Kidney epithelial cell (primary cell): Measurements from ENCODE around the gene ESD. TPM values are rescaled to one million over a fixed set of nuclear protein-coding genes. Genes with fewer than 3 reads are reported as not detected.
"Not testable (repeated sequence)": the region's sequence is repeated elsewhere in the genome, so short reads cannot be mapped to it uniquely, and the experiment has no call there.

Experiments used
- DNase-seq: peaks from one replicate; pipeline ENCODE4 v3.0.0-alpha.2; 2010; ENCODE audit warnings: low read depth
- H3K27me3 ChIP-seq: 2 replicates; pipeline ENCODE4 v1.6.0; 2011; ENCODE audit warnings: low read length; ENCODE audit not compliant: control insufficient read depth, insufficient read depth
- H3K36me3 ChIP-seq: 2 replicates; pipeline ENCODE4 v1.5.1; 2011; ENCODE audit warnings: low read length; ENCODE audit not compliant: control insufficient read depth, insufficient read depth
- H3K4me3 ChIP-seq: 2 replicates; pipeline ENCODE4 v1.5.1; 2011; ENCODE audit warnings: low read depth, mild to moderate bottlenecking, control low read depth, low read length
- total RNA-seq: library from RNA; depleted of rRNA; stranded (reverse); fragments of >200 nt; gene quantifications from 2 replicates; pipeline ENCODE4 v1.2.3, GENCODE V29; 2015
- TF ChIP-seq, protein P1 (sequence below): IDR thresholded peaks from 2 replicates; pipeline ENCODE4 v1.5.1; 2011; ENCODE audit warnings: mild to moderate bottlenecking, moderate library complexity, low read length, control low read depth, inconsistent platforms; ENCODE audit not compliant: insufficient read depth, poor library complexity, severe bottlenecking

The ESD gene
- total RNA-seq, 1 donor from 2014 or later = 128 TPM

DNA sequence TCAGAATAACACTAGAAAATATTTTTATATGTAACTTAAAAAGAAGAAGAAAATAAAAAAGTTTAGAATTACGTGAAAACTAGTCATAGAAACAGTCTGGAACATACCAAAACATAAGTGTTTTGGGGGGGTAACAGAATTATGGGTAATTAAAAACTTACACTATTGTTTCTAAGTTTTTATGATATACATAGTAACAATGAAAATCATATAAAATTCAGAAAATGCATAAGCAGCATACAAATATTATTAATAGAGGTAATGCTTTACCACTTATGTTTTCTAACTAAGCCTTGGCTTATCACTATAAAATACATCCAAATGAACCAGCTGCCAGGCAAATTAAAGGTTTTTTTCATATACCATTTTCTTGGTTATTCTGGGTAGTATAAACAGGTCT, 14.9 kb downstream of the ESD start:
- TF ChIP-seq, protein P1, sequence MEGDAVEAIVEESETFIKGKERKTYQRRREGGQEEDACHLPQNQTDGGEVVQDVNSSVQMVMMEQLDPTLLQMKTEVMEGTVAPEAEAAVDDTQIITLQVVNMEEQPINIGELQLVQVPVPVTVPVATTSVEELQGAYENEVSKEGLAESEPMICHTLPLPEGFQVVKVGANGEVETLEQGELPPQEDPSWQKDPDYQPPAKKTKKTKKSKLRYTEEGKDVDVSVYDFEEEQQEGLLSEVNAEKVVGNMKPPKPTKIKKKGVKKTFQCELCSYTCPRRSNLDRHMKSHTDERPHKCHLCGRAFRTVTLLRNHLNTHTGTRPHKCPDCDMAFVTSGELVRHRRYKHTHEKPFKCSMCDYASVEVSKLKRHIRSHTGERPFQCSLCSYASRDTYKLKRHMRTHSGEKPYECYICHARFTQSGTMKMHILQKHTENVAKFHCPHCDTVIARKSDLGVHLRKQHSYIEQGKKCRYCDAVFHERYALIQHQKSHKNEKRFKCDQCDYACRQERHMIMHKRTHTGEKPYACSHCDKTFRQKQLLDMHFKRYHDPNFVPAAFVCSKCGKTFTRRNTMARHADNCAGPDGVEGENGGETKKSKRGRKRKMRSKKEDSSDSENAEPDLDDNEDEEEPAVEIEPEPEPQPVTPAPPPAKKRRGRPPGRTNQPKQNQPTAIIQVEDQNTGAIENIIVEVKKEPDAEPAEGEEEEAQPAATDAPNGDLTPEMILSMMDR = no peak
- DNase-seq = no peak
- H3K4me3 ChIP-seq = no peak overlapping the region
- no peaks in the 10 kb centered on the region for H3K27me3 ChIP-seq
- peaks cover 1% of the 10 kb centered on the region for H3K36me3 ChIP-seq

DNA sequence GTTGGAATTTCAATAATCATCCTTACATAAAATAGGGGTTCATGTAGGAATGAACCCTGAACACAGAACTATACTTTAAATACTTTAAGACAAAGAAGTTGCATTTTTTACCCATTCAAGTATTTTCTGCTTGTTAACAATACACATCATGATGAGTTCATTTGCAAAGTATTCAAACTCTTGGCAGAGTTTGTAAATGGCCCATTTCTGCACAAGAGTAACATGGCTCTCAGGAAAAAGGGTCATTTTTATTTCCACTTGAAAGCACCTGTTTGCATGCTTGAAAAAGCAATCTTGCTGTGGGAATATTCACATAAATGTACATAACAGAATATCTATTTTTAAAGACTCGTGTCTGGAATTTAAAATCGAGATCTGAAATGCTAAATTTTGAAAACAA, 18.1 kb downstream of the ESD start:
- TF ChIP-seq, protein P1 = no peak
- Histone ChIP-seq H3K27me3 (no peaks in the 10 kb centered on the region), H3K4me3 (no peak overlapping the region), H3K36me3 (peaks cover 3% of the 10 kb centered on the region)
- no peak for DNase-seq

GRCh38 chr13:46778095-46778494, 18.9 kb downstream of the ESD start:
- H3K36me3 ChIP-seq = peaks cover 3% of the 10 kb centered on the region
- DNase-seq = no peak
- no peak overlapping the region for H3K4me3 ChIP-seq
- TF ChIP-seq, protein P1 = no peak
- no peaks in the 10 kb centered on the region for H3K27me3 ChIP-seq

DNA sequence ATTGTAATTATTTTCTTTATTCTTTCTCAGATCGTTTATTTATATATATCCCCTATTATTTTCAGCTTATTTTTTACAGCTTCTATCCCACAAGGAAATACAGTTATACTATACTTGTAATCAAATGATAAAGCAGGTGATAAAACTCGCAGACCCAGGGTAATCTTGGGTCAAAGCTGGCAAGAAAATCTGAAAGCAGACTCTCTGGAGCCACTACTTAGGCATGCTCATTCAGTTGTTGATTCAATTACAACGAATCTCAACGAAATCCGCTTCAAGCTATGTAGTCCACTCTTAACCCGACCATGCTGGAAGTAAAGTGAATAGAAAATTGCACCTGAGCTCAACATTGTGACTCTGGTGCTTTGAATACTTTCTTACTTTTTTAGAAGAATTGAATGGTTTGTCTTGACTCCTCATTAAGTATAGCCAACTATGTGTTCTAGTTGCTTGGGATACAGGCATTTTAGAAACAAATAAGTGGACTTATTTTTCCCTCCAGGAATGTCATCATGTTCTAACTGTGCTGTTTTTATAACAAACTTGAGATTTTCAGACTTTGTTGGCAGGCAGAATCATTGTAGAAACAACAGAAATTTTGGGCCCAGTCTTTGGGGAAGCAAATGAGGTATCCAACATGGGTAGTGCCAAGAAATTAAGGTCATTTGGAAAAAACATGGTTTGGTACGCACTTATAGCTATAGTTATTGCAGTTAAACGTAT, 21.4 kb downstream of the ESD start:
- Histone ChIP-seq H3K27me3 (no peaks in the 10 kb centered on the region), H3K4me3 (no peak overlapping the region), H3K36me3 (peaks cover 1% of the 10 kb centered on the region)
- no peak for DNase-seq
- TF ChIP-seq, protein P1 = no peak

- TF ChIP-seq, protein P1 = no peak
- Histone ChIP-seq H3K4me3 (no peak overlapping the region), H3K27me3 (no peaks in the 10 kb centered on the region), H3K36me3 (peaks cover 1% of the 10 kb centered on the region)
- DNase-seq = no peak
These were observed 23.4 kb downstream of the ESD start for GRCh38 chr13:46773541-46773940.

DNA sequence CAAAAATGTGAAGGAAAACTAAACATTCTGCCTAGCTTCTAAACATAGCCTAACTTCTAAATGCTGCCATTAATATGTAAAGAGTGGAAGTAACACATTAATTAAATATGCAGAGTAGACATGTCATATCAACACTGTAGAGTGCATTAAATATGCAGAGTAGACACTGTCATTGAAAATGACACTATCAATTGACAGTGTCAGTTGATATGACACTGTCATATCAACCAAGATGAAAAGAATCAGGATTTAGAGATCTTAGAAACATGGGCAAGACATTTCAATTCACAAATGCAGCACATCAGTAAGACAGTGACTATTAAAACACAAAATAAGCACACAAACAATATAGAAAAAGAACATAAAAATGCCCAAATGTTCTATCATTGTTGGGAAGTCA, 25.3 kb downstream of the ESD start:
- Histone ChIP-seq H3K27me3 (no peaks in the 10 kb centered on the region), H3K36me3 (peaks cover 1% of the 10 kb centered on the region), H3K4me3 (no peak overlapping the region)
- DNase-seq = no peak
- TF ChIP-seq, protein P1 = no peak

DNA sequence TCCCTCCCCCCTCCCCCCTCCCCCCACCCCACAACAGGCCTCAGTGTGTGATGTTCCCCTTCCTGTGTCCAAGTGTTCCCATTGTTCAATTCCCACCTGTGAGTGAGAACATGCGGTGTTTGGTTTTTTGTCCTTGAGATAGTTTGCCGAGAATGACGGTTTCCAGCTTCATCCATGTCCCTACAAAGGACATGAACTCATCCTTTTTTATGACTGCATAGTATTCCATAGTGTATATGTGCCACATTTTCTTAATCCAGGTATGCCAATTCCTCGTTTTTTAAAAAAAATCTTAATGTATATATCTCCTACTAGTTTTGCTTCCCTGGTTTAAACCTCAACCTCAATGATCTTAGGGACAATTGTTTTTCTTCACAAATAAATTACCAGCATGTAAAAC, 27.0 kb downstream of the ESD start:
- H3K27me3 ChIP-seq, H3K4me3 ChIP-seq, H3K36me3 ChIP-seq, DNase-seq: not testable (repeated sequence)
